PC-9 (cell line): Measurements from ENCODE around the gene CANX. TPM values are rescaled to one million over a fixed set of nuclear protein-coding genes. Genes with fewer than 3 reads are reported as not detected.
"Not testable (repeated sequence)": the region's sequence is repeated elsewhere in the genome, so short reads cannot be mapped to it uniquely, and the experiment has no call there.

Experiments
- Bru-seq: library from RNA; stranded (reverse); fragments of 400-500 nt; gene quantifications from one replicate; lab custom pipeline; 2021; lab: Mats Ljungman, UMichigan
- BruChase-seq, 2 experiments: library from RNA; stranded (reverse); fragments of 400-500 nt; gene quantifications; one replicate each; lab custom pipeline; 2021; lab: Mats Ljungman, UMichigan
- BruUV-seq: library from RNA; stranded (reverse); fragments of 400-500 nt; replicated peaks from 2 replicates; lab custom pipeline; 2021; lab: Mats Ljungman, UMichigan
- CTCF ChIA-PET: fragments of 300-600 bp; sonication (Branson Sonifier 250); formaldehyde crosslinking; loops from one replicate; lab custom pipeline; 2022; ENCODE audit warnings: antibody characterized with exemption; lab: Charles Lee
- POLR2A ChIA-PET: fragments of 300-600 bp; sonication (Branson Sonifier 250); formaldehyde crosslinking; loops from one replicate; lab custom pipeline; 2022; ENCODE audit warnings: antibody characterized with exemption; ENCODE audit not compliant: unreplicated experiment; lab: Charles Lee
- DNase-seq, 2 experiments: peaks; one replicate each; pipeline versions ENCODE4 v3.0.0 to v3.0.0-alpha.2; 2015 to 2022; ENCODE audit warnings: mixed read lengths in 1 of 2
- H2AFZ ChIP-seq: fragments of 200-600 bp; sonication (generic); 2 replicates; pipeline ENCODE4 v1.8.1; 2017; ENCODE audit warnings: antibody characterized with exemption
- H3F3A ChIP-seq: fragments of 200-600 bp; sonication (generic); 2 replicates; pipeline ENCODE4 v1.8.1; 2017; ENCODE audit warnings: antibody characterized with exemption, mild to moderate bottlenecking, low read depth; ENCODE audit not compliant: insufficient read depth
- H3K27ac ChIP-seq: fragments of 200-600 bp; sonication (generic); 2 replicates; pipeline ENCODE4 v1.6.1; 2016; ENCODE audit warnings: mixed run types
- H3K27me3 ChIP-seq: fragments of 200-600 bp; sonication (generic); 2 replicates; pipeline ENCODE4 v1.6.1; 2016; ENCODE audit warnings: low read depth, mixed run types; ENCODE audit not compliant: insufficient read depth
- H3K36me3 ChIP-seq: fragments of 200-600 bp; sonication (generic); 2 replicates; pipeline ENCODE4 v1.6.1; 2016; ENCODE audit warnings: low read depth, mixed run types
- H3K4me1 ChIP-seq: fragments of 200-600 bp; sonication (generic); replicated peaks from 2 replicates; pipeline ENCODE4 v1.6.1; 2016; ENCODE audit warnings: mixed run types; ENCODE audit not compliant: insufficient read depth
- H3K4me2 ChIP-seq: fragments of 200-600 bp; sonication (generic); 2 replicates; pipeline ENCODE4 v1.6.1; 2017; ENCODE audit warnings: mixed run types
- H3K4me3 ChIP-seq: fragments of 200-600 bp; sonication (generic); 2 replicates; pipeline ENCODE4 v1.6.1; 2016; ENCODE audit warnings: mixed run types
- H3K79me2 ChIP-seq: fragments of 200-600 bp; sonication (generic); 2 replicates; pipeline ENCODE4 v1.6.1; 2017; ENCODE audit warnings: low read depth, mixed run types
- H3K9me2 ChIP-seq: fragments of 200-600 bp; sonication (generic); 2 replicates; pipeline ENCODE4 v1.8.1; 2017; ENCODE audit warnings: mild to moderate bottlenecking; ENCODE audit not compliant: insufficient read depth
- H3K9me3 ChIP-seq: fragments of 200-600 bp; sonication (generic); 2 replicates; pipeline ENCODE4 v1.8.1; 2016; ENCODE audit warnings: low read depth; ENCODE audit not compliant: insufficient read depth
- H4K20me1 ChIP-seq: fragments of 200-600 bp; sonication (generic); 2 replicates; pipeline ENCODE4 v1.8.1; 2017; ENCODE audit not compliant: insufficient read depth
- EZH2 ChIP-seq: fragments of 200-600 bp; sonication (generic); IDR thresholded peaks from 2 replicates; pipeline ENCODE4 v1.8.0; 2017; ENCODE audit warnings: antibody characterized with exemption, low read depth
- intact Hi-C: fragments of 100-400 bp; cut with micrococcal nuclease; formaldehyde crosslinking; loops from one replicate; pipeline ENCODE4 v1.10.0; 2022; ENCODE audit not compliant: unreplicated experiment
- long read RNA-seq: library from polyadenylated mRNA; stranded (forward); transcript quantifications from one replicate; pipeline ENCODE4 v2.0.0, GENCODE V29; 2022
- total RNA-seq: library from RNA; stranded (reverse); gene quantifications from 2 replicates; pipeline ENCODE4 v1.2.3, GENCODE V29; 2021
- TF ChIP-seq, protein P1 (sequence below): fragments of 200-600 bp; sonication (generic); conservative IDR thresholded peaks from 2 replicates; pipeline ENCODE4 v1.6.1; 2017; ENCODE audit warnings: mixed run types, antibody characterized with exemption, mild to moderate bottlenecking, moderate library complexity

The CANX gene, protein sequence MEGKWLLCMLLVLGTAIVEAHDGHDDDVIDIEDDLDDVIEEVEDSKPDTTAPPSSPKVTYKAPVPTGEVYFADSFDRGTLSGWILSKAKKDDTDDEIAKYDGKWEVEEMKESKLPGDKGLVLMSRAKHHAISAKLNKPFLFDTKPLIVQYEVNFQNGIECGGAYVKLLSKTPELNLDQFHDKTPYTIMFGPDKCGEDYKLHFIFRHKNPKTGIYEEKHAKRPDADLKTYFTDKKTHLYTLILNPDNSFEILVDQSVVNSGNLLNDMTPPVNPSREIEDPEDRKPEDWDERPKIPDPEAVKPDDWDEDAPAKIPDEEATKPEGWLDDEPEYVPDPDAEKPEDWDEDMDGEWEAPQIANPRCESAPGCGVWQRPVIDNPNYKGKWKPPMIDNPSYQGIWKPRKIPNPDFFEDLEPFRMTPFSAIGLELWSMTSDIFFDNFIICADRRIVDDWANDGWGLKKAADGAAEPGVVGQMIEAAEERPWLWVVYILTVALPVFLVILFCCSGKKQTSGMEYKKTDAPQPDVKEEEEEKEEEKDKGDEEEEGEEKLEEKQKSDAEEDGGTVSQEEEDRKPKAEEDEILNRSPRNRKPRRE
- total RNA-seq: 712 and 792 TPM in 2 replicates
- percentile 97 among the genes with signal in this experiment for Bru-seq, nascent RNA
- percentile 98 among the genes with signal in this experiment for BruChase-seq, experiment 1, labeled RNA remaining after a 2-hour chase
- percentile 99 among the genes with signal in this experiment for BruChase-seq, experiment 2, labeled RNA remaining after a 6-hour chase
- long read RNA-seq, full-length matches to known transcripts: 443 of 558 reads
- long read RNA-seq, partial matches to known transcripts: 85 of 558 reads
- long read RNA-seq, other reads (novel, unspliced or antisense): 30 of 558 reads

DNA sequence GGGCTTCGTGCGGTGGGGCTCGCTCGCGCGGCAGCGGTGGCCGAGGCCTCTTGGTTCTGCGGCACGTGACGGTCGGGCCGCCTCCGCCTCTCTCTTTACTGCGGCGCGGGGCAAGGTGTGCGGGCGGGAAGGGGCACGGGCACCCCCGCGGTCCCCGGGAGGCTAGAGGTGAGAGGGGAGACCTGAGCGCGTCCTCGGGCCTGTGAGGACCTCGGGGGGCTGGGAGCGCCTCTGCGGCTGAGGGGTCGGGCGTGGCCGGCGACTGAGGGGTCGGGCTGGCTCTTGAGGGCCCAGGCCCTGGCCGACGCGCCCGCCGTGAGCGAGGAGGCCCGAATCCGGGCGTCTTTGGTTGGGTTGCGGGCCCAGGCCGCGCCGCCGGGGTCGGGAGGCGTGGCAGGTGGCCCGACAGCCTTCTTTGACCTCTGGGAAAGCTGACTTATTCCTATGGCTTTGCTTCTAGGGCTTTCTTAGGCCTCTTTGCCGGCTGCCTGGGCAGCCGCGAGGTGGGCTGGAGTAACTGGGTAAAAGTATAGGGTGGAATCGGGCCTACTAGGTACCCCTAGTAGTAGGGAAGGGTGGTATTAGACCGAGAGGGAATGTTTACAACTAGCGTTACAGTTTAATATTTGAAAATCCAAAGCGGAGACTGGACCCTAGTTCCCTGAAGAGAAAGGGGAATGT, at the start of gene CANX:
CANX (plus strand) TSS at position 33 of the 681 bp plus-strand sequence. CDS start 6,715 bp downstream, outside the sequence.
- intact Hi-C loops: loop anchor here (1.0 to 2.0 kb wide), 5 partner anchors 21 to 148 kb away; partner anchors contain the start of genes HNRNPH1 and MAML1
- no peaks in the 10 kb centered on the region for H3K9me3 ChIP-seq
- H3K27me3 ChIP-seq: no peaks in the 10 kb centered on the region
- ChIA-PET POLR2A (no interaction called here), CTCF (no interaction called here)
- DNase-seq: no peak
- H3K36me3 ChIP-seq: peaks cover 22% of the 10 kb centered on the region
- H3K9me2 ChIP-seq: no peaks in the 10 kb centered on the region
- TF ChIP-seq, protein P1, sequence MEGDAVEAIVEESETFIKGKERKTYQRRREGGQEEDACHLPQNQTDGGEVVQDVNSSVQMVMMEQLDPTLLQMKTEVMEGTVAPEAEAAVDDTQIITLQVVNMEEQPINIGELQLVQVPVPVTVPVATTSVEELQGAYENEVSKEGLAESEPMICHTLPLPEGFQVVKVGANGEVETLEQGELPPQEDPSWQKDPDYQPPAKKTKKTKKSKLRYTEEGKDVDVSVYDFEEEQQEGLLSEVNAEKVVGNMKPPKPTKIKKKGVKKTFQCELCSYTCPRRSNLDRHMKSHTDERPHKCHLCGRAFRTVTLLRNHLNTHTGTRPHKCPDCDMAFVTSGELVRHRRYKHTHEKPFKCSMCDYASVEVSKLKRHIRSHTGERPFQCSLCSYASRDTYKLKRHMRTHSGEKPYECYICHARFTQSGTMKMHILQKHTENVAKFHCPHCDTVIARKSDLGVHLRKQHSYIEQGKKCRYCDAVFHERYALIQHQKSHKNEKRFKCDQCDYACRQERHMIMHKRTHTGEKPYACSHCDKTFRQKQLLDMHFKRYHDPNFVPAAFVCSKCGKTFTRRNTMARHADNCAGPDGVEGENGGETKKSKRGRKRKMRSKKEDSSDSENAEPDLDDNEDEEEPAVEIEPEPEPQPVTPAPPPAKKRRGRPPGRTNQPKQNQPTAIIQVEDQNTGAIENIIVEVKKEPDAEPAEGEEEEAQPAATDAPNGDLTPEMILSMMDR: no peak
- TF ChIP-seq EZH2: no peak
- H3K4me3 ChIP-seq: peak within 1 kb of the TSS; percentile 89
- TSS peak; percentile 38 for BruUV-seq
- H3K79me2 ChIP-seq: peaks cover 58% of the 10 kb centered on the region
- H3K4me2 ChIP-seq: peak within 1 kb of the TSS; percentile 90
- peaks cover 44% of the 10 kb centered on the region for H4K20me1 ChIP-seq
- peak within 1 kb of the TSS; percentile 91 for H3K27ac ChIP-seq
- peak within 1 kb of the TSS; percentile 77 for H2AFZ ChIP-seq
- peaks cover 25% of the 10 kb centered on the region for H3K4me1 ChIP-seq
- H3F3A ChIP-seq: peaks cover 7% of the 10 kb centered on the region; the same call in 1 of the 2 replicates

DNA sequence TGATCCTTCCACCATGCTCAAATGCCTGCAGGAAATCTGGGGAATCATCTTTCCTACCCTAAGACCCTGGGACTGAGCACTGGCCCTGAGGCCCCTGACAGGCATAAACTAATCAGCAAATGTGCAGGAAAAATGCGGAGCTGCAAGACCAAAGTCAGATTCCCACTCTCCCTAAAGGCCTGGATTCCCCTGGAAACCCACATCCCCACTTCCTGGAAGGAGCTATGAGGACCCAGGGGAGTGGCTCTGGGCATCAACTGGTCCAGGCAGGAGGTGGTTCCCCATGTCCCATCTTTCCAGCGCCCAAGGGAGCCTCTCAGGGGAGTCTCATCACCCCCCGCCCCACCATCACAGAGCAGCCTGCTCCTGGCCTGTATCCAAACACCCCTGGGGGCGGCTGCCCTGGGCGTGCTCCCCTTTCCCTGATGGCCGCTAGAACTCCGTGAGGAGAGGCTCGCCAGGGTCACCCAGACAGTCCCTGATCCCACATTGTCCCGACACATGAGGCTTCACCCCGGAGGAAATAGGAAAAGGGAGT, 49.5 kb upstream of the CANX start:
- BruUV-seq: not testable (repeated sequence)

DNA sequence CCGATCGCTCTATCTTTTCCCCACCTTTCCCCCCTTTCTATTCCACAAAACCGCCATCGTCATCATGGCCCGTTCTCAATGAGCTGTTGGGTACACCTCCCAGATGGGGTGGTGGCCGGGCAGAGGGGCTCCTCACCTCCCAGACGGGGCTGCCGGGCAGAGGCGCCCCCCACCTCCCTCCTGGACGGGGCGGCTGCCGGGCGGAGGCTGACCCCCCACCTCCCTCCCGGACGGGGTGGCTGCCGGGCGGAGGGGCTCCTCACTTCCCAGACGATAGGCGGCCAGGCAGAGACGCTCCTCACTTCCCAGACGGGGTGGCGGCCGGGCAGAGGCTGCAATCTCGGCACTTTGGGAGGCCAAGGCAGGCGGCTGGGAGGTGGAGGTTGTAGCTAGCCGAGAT, 48.5 kb upstream of the CANX start:
- H3K27me3 ChIP-seq: peaks cover 23% of the 10 kb centered on the region
- H3K4me2 ChIP-seq, H3K4me1 ChIP-seq, DNase-seq, H3K79me2 ChIP-seq, H3K9me3 ChIP-seq, H2AFZ ChIP-seq, H4K20me1 ChIP-seq, H3F3A ChIP-seq, POLR2A ChIA-PET, intact Hi-C loops, BruUV-seq, H3K9me2 ChIP-seq, H3K27ac ChIP-seq, CTCF ChIA-PET, H3K4me3 ChIP-seq, H3K36me3 ChIP-seq: not testable (repeated sequence)

More for the DNA sequence above, 49.5 kb upstream of the CANX start:
- DNase-seq, H3K9me2 ChIP-seq, CTCF ChIA-PET, H3K4me2 ChIP-seq, H3K4me3 ChIP-seq, H3K79me2 ChIP-seq, H4K20me1 ChIP-seq, H3K27ac ChIP-seq, intact Hi-C loops, H3F3A ChIP-seq, H3K9me3 ChIP-seq, H2AFZ ChIP-seq, H3K36me3 ChIP-seq, H3K4me1 ChIP-seq: not testable (repeated sequence)
- POLR2A ChIA-PET: interaction anchor here (0.6 kb wide), 1 partner anchor 19 kb away, joined by 5 read pairs; no protein-coding TSS in a partner anchor
- H3K27me3 ChIP-seq: peaks cover 25% of the 10 kb centered on the region

DNA sequence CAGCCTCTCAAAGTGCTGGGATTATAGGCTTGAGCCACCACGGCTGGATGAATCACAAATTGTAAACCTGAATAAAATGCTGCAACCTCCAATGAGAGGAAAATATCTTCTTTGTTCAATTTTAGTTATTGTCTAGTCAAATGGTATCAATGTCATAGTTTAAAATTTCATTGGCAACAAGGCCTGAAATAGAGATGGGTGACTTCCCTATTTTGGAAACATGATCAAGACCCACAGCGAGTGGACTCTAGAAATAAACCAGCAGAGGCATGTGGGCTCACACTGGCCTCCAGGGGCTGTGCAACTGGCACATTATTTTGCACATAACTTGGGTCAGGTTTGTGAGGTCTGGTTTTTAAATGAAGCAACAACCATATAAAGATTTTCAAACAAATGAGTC, 45.6 kb upstream of the CANX start:
- intact Hi-C loops, H2AFZ ChIP-seq, H3K4me3 ChIP-seq, POLR2A ChIA-PET, H3F3A ChIP-seq, H3K9me3 ChIP-seq, H3K9me2 ChIP-seq, H4K20me1 ChIP-seq, H3K27ac ChIP-seq, BruUV-seq, H3K4me2 ChIP-seq, DNase-seq, H3K4me1 ChIP-seq, H3K36me3 ChIP-seq, CTCF ChIA-PET, H3K79me2 ChIP-seq: not testable (repeated sequence)
- H3K27me3 ChIP-seq: peaks cover 11% of the 10 kb centered on the region

DNA sequence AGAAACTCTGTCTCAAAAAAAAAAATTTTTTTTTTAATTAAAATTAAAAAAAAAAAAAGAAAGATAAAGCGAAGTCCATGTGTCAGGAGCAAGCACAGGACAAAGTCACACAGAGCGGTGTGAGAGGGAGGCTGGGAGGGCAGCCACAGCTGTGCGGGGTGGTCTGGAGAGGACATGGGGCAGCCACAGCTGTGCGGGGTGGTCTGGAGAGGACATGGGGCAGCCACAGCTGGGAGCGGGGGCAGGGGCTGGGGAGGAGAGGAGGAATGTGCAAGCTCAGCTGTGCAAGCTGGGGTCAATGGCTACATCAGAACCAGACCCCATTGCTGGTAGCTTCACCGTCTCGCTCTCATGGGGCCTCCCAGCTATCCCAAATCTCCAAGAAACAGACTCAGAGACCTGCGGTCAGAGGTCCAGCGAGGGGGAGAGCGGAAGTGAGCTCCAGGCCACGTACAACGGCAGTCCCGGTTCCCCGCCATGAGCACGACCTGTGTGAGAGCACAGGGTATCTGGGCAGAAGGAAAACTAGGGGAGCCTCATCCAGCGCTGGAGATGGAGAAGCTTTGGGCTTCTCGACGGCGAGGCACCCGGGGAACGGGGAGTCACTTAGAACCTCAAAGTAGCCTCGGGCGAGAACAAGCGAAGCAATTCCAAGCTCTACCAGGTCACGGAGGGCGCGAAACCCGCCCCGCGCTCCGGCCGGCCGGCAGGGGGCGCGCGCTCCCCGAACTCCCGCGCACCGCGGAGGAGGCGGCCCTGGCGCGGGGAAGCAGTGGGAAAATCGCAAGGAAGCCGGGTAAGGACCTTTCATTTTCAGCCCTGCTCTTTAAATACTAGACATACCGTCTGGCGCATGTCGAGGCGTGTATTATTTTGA, 41.2 kb upstream of the CANX start:
- H4K20me1 ChIP-seq, BruUV-seq, H3K36me3 ChIP-seq, H3K79me2 ChIP-seq, CTCF ChIA-PET, H3K9me2 ChIP-seq, H2AFZ ChIP-seq, H3K9me3 ChIP-seq, H3K4me2 ChIP-seq, intact Hi-C loops, POLR2A ChIA-PET, H3K27ac ChIP-seq, H3F3A ChIP-seq, H3K27me3 ChIP-seq, H3K4me3 ChIP-seq, H3K4me1 ChIP-seq: not testable (repeated sequence)
- peak in 1 of 2 experiments; percentile 25 for DNase-seq
